HCT116 (cell line): ENCODE data around the gene HIVEP3.

ENCODE experiments used
- CEBPB ChIP-seq: IDR thresholded peaks from 2 replicates; pipeline ENCODE4 v1.6.1; 2012; ENCODE audit warnings: low read depth
- SRF ChIP-seq: IDR thresholded peaks from 2 replicates; pipeline ENCODE4 v1.6.1; 2012; ENCODE audit warnings: low read depth
- ZNF274 ChIP-seq: fragments of 200-500 bp; sonication (Bioruptor generic); IDR thresholded peaks from 2 replicates; pipeline ENCODE4 v1.6.1; 2014; ENCODE audit warnings: mild to moderate bottlenecking, low read depth, low read length, inconsistent platforms
- TF ChIP-seq, protein P1 (sequence below), 3 experiments: fragments of 200-600 bp in 1 of 3; sonication (generic) in 1 of 3; IDR thresholded peaks in 2 of 3; conservative IDR thresholded peaks in 1 of 3; 2 replicates each; pipeline ENCODE4 v1.5.1; 2012 to 2017; ENCODE audit warnings: low read depth in 2 of 3, low read length in 2 of 3, antibody characterized with exemption in 1 of 3, borderline replicate concordance in 1 of 3, control low read depth in 1 of 3, mild to moderate bottlenecking in 1 of 3, mixed read lengths in 1 of 3, mixed run types in 1 of 3, moderate library complexity in 1 of 3; ENCODE audit not compliant: insufficient read depth in 1 of 3
- TF ChIP-seq, protein P2 (sequence below): IDR thresholded peaks from 2 replicates; pipeline ENCODE4 v1.6.1; 2012; ENCODE audit warnings: low read depth

DNA sequence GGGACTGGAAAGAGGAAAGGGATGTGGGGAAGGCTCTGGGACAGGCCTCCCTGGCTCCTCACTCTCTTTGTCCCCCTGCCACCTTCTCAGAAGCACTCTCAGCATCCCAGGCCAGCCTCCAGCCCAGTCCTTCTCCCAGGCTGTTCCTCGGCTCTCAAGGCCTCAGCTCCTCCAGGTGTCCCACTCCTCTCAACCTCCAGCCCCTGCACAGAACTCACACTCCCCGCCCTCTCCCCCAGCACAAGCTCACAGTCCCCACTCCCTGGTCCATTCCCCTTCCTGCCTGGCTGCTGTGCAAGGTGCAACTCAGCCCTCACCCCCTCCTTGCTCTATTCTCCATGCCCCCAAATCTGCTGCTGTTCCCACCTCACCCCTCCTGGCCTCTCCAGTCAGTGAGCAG is 185.0 kb downstream of the HIVEP3 start:
- TF ChIP-seq CEBPB (no peak), ZNF274 (no peak), SRF (no peak)
- TF ChIP-seq, protein P1, sequence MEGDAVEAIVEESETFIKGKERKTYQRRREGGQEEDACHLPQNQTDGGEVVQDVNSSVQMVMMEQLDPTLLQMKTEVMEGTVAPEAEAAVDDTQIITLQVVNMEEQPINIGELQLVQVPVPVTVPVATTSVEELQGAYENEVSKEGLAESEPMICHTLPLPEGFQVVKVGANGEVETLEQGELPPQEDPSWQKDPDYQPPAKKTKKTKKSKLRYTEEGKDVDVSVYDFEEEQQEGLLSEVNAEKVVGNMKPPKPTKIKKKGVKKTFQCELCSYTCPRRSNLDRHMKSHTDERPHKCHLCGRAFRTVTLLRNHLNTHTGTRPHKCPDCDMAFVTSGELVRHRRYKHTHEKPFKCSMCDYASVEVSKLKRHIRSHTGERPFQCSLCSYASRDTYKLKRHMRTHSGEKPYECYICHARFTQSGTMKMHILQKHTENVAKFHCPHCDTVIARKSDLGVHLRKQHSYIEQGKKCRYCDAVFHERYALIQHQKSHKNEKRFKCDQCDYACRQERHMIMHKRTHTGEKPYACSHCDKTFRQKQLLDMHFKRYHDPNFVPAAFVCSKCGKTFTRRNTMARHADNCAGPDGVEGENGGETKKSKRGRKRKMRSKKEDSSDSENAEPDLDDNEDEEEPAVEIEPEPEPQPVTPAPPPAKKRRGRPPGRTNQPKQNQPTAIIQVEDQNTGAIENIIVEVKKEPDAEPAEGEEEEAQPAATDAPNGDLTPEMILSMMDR (IDR thresholded peaks at IDR 0.05 in 2 of 3, conservative IDR thresholded peaks at IDR 0.05 in 1 of 3; ENCODE audit: borderline replicate concordance in 1 of 3, insufficient read depth in 1 of 3, low read depth in 2 of 3, low read length in 2 of 3): no peak
- TF ChIP-seq, protein P2, sequence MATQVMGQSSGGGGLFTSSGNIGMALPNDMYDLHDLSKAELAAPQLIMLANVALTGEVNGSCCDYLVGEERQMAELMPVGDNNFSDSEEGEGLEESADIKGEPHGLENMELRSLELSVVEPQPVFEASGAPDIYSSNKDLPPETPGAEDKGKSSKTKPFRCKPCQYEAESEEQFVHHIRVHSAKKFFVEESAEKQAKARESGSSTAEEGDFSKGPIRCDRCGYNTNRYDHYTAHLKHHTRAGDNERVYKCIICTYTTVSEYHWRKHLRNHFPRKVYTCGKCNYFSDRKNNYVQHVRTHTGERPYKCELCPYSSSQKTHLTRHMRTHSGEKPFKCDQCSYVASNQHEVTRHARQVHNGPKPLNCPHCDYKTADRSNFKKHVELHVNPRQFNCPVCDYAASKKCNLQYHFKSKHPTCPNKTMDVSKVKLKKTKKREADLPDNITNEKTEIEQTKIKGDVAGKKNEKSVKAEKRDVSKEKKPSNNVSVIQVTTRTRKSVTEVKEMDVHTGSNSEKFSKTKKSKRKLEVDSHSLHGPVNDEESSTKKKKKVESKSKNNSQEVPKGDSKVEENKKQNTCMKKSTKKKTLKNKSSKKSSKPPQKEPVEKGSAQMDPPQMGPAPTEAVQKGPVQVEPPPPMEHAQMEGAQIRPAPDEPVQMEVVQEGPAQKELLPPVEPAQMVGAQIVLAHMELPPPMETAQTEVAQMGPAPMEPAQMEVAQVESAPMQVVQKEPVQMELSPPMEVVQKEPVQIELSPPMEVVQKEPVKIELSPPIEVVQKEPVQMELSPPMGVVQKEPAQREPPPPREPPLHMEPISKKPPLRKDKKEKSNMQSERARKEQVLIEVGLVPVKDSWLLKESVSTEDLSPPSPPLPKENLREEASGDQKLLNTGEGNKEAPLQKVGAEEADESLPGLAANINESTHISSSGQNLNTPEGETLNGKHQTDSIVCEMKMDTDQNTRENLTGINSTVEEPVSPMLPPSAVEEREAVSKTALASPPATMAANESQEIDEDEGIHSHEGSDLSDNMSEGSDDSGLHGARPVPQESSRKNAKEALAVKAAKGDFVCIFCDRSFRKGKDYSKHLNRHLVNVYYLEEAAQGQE: no peak
